Thymus (tissue), 11 donors: Measurements from ENCODE around the gene COL4A2. TPM values are rescaled to one million over a fixed set of nuclear protein-coding genes. Genes with fewer than 3 reads are reported as not detected.

ENCODE experiments used
- DNase-seq, 9 donors: peaks; one replicate each; pipeline ENCODE4 v3.0.0-alpha.2; 2013; ENCODE audit warnings: low spot score in 9 of 9, low read depth in 6 of 9, missing footprints in 1 of 9
- H3K27ac ChIP-seq, 2 donors: one replicate each; pipeline ENCODE4 v1.5.1; 2013; ENCODE audit warnings: control low read depth in 1 of 2, low read depth in 1 of 2, low read length in 1 of 2, mild to moderate bottlenecking in 1 of 2, moderate library complexity in 1 of 2
- H3K27me3 ChIP-seq, 2 donors: one replicate each; pipeline ENCODE4 v1.5.1; 2013; ENCODE audit warnings: low read length in 1 of 2; ENCODE audit not compliant: control insufficient read depth in 2 of 2, insufficient read depth in 1 of 2
- H3K36me3 ChIP-seq, 2 donors: one replicate each; pipeline ENCODE4 v1.5.1; 2013; ENCODE audit warnings: low read length in 1 of 2, mild to moderate bottlenecking in 1 of 2, moderate library complexity in 1 of 2; ENCODE audit not compliant: control insufficient read depth in 2 of 2, insufficient read depth in 2 of 2
- H3K4me1 ChIP-seq, 2 donors: one replicate each; pipeline ENCODE4 v1.5.1; 2013; ENCODE audit warnings: low read length in 2 of 2; ENCODE audit not compliant: control insufficient read depth in 2 of 2, insufficient read depth in 2 of 2
- H3K4me3 ChIP-seq, 2 donors: one replicate each; pipeline ENCODE4 v1.5.1; 2013; ENCODE audit warnings: low read length in 2 of 2, control low read depth in 1 of 2, mild to moderate bottlenecking in 1 of 2
- H3K9me3 ChIP-seq, 2 donors: one replicate each; pipeline ENCODE4 v1.5.1; 2013; ENCODE audit warnings: low read length in 1 of 2, mild to moderate bottlenecking in 1 of 2; ENCODE audit not compliant: control insufficient read depth in 2 of 2, insufficient read depth in 1 of 2
- WGBS: extraction: QIAGEN DNeasy Blood & Tissue Kit; methylation state at CpG from one replicate; pipeline ENCODE4 v1.1.7; 2013; 5-methylcytosine and 5-hydroxymethylcytosine counted together
- polyA plus RNA-seq: library from polyadenylated mRNA; stranded (reverse); fragments of 200-250 nt; gene quantifications from one replicate; pipeline ENCODE4 v1.2.3, GENCODE V29; 2013
- total RNA-seq: library from RNA; stranded (reverse); fragments of 120-200 nt; gene quantifications from one replicate; pipeline ENCODE4 v1.2.4, GENCODE V29; 2013
- donor health status: healthy.

COL4A2 gene
- total and polyA plus RNA-seq, 2 donors, result 47.2 to 63.1 TPM

- no peaks in the 10 kb centered on the region for H3K36me3 ChIP-seq
- no peak for DNase-seq
- peaks cover 0 to 5% of the 10 kb centered on the region in 2 donors for H3K4me1 ChIP-seq
- peaks cover 0 to 36% of the 10 kb centered on the region in 2 donors for H3K27me3 ChIP-seq
- peaks cover 0 to 1% of the 10 kb centered on the region in 2 donors for H3K9me3 ChIP-seq
- H3K4me3 ChIP-seq, result no peak overlapping the region
- 92% methylated on average over 16 of the region's 16 CpGs for WGBS
- H3K27ac ChIP-seq, result no peak overlapping the region
Measured at GRCh38 chr13:110343241-110343865, 36.3 kb downstream of the COL4A2 start.

DNA sequence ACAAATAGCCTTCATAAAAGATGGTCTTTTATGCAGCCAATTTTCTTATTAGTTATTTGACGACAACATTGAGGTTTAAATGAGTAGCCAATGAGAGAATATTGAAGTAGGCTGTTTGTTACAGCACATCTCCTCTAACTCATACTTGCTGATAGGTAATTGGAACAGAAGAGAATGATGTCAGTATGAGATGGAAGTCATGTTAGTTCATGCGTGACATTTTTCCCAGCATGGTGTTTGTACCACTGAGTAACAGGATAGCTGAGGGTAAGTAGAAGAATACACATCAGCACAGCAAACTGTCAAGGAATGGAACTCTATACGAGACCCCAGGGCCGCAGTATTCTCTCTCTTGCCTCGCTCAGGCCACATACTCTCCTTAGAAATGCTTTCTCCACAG lies 37.2 kb downstream of the COL4A2 start:
- DNase-seq, result no peak
- Histone ChIP-seq H3K4me3 (no peak overlapping the region), H3K27ac (no peak overlapping the region), H3K9me3 (peaks cover 0 to 1% of the 10 kb centered on the region in 2 donors), H3K27me3 (peaks cover 0 to 32% of the 10 kb centered on the region in 2 donors), H3K4me1 (peaks cover 0 to 5% of the 10 kb centered on the region in 2 donors), H3K36me3 (no peaks in the 10 kb centered on the region)
- 95% methylated on average over 5 of the region's 5 CpGs for WGBS

DNA sequence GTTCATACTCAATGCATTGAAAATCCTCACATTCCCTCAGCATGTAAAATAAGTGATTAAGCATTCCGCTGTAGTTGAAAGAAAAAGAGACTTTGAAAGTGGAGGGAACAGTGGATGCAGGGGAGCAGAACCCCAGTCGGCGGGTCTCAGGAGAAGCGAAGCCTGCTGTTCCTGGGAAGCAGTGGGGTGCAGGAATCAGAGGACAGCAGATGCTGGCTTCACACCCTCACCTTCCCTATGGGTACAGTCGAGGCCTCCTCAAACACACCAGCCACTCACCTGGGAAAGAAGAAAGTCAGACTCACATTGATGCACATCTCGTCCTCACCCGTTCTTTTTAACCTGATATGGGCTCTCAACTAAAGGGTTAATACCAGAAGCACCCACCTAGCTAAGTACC lies 38.2 kb downstream of the COL4A2 start:
- H3K27ac ChIP-seq, result no peak overlapping the region

DNA sequence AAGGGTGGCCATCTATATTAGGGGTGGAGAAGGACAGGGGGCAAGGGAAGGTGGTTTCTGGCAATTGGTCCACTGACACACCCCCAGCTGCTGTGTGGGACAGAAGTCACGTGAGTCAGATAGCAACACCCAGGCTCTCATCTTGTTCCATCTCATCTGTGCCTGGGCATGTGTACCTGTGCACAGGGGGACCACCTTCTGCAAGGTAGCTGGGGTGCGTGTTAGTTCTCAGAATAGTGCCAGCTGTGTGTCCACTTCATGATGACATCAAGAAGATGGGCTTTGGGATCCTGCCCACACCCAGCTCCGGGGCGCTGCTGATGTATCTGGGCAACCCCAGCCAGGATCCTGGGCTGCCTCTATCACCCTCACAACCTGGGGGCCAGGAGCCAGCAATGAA lies 38.6 kb downstream of the COL4A2 start:
- Histone ChIP-seq H3K4me1 (peaks cover 0 to 1% of the 10 kb centered on the region in 2 donors), H3K4me3 (no peak overlapping the region), H3K27me3 (peaks cover 0 to 21% of the 10 kb centered on the region in 2 donors), H3K36me3 (no peaks in the 10 kb centered on the region), H3K9me3 (peaks cover 0 to under 1% of the 10 kb centered on the region in 2 donors), H3K27ac (no peak overlapping the region)
- 91% methylated on average over 4 of the region's 4 CpGs for WGBS
- no peak for DNase-seq

More for the DNA sequence above, 38.2 kb downstream of the COL4A2 start:
- peaks cover 0 to 1% of the 10 kb centered on the region in 2 donors for H3K9me3 ChIP-seq
- peaks cover 0 to 5% of the 10 kb centered on the region in 2 donors for H3K4me1 ChIP-seq
- H3K4me3 ChIP-seq, result no peak overlapping the region
- peaks cover 0 to 25% of the 10 kb centered on the region in 2 donors for H3K27me3 ChIP-seq
- no peak for DNase-seq
- H3K36me3 ChIP-seq, result no peaks in the 10 kb centered on the region
- 94% methylated on average over 7 of the region's 7 CpGs for WGBS

- no peak for DNase-seq
- H3K27me3 ChIP-seq, result peaks cover 0 to 11% of the 10 kb centered on the region in 2 donors
- no peaks in the 10 kb centered on the region for H3K4me1 ChIP-seq
- no peaks in the 10 kb centered on the region for H3K9me3 ChIP-seq
- no peak overlapping the region for H3K4me3 ChIP-seq
- no peak overlapping the region for H3K27ac ChIP-seq
- no peaks in the 10 kb centered on the region for H3K36me3 ChIP-seq
- 92% methylated on average over 17 of the region's 17 CpGs for WGBS
Measured at GRCh38 chr13:110346661-110347067, 39.6 kb downstream of the COL4A2 start.

DNA sequence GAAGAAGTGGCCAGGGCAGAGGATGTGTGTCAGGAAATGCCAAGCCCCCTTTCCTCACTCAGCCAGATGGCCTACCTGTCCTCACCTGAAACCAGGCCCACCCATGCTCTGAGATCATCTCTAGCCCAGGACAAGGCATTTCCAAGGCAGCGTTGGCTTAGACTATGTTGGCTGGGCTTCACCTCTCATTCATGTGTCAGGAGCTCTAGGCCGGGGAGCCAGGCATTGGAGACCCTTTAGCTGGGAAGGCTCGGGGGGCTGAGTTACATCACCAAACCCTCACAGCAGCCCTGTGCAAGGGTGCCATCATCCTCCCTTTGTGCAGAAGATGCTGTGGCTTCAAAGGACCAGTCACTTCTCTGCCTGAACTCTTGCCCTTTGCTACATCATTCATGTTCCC lies 40.0 kb downstream of the COL4A2 start:
- 95% methylated on average over 3 of the region's 3 CpGs for WGBS
- no peaks in the 10 kb centered on the region for H3K4me1 ChIP-seq
- no peak overlapping the region for H3K4me3 ChIP-seq
- H3K27me3 ChIP-seq, result peaks cover 0 to 8% of the 10 kb centered on the region in 2 donors
- H3K9me3 ChIP-seq, result no peaks in the 10 kb centered on the region
- no peak for DNase-seq
- H3K27ac ChIP-seq, result no peak overlapping the region
- no peaks in the 10 kb centered on the region for H3K36me3 ChIP-seq

DNA sequence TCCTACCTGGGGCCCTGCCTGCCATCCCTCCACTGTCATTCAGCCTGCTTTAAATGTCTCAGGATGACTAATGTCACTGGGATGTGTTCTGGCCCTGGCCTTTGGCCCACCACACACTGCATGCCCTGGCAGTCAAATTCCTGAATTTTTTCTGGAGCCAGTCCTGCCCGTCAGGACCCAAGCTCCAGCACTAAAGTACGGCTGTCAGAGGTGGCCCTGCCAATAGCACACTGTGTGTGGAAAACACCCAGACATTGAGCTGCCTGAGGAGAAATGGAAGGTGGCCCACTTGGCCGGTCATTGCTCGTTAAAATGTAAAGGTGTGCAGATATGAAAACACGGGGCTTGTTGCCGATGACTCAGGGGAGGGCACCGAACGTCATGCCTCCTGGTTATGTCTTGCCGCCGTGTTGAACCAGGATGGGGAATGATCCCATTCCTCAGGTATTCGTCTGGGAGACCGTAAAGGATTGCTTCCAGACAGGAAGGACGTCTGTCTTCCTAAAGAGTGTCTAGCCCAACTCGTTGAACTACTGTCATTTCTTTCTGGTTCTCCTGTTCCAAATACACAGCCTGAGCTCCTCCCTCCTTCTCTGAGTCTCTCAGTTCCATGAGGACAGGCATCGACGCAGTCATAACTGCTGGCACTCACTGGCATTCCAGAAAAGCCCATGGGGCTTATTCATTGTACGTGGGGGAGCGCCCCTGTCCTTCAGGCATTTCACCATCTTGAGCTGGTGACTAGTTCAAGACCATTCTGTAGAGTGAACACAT lies 40.6 kb downstream of the COL4A2 start:
- peaks cover 0 to 3% of the 10 kb centered on the region in 2 donors for H3K27me3 ChIP-seq
- no peaks in the 10 kb centered on the region for H3K9me3 ChIP-seq
- DNase-seq, result no peak
- H3K36me3 ChIP-seq, result no peaks in the 10 kb centered on the region
- no peak overlapping the region for H3K27ac ChIP-seq
- WGBS, result 86% methylated on average over 18 of the region's 18 CpGs
- H3K4me1 ChIP-seq, result no peaks in the 10 kb centered on the region
- no peak overlapping the region for H3K4me3 ChIP-seq

- Histone ChIP-seq H3K36me3 (no peaks in the 10 kb centered on the region), H3K4me3 (no peak overlapping the region), H3K9me3 (no peaks in the 10 kb centered on the region), H3K4me1 (no peaks in the 10 kb centered on the region), H3K27ac (no peak overlapping the region), H3K27me3 (peaks cover 0 to under 1% of the 10 kb centered on the region in 2 donors)
- no peak for DNase-seq
- WGBS, result 74% methylated on average over 8 of the region's 8 CpGs
Measured at GRCh38 chr13:110348309-110349105, 41.4 kb downstream of the COL4A2 start.

GRCh38 chr13:110349239-110349638 lies 42.2 kb downstream of the COL4A2 start:
- WGBS, result 93% methylated on average over 5 of the region's 5 CpGs
- DNase-seq, result no peak
- Histone ChIP-seq H3K36me3 (no peaks in the 10 kb centered on the region), H3K27ac (no peak overlapping the region), H3K27me3 (no peaks in the 10 kb centered on the region), H3K9me3 (no peaks in the 10 kb centered on the region), H3K4me1 (no peaks in the 10 kb centered on the region), H3K4me3 (no peak overlapping the region)
